ENCODE measurements around the gene SPAG16.
"Not testable (repeated sequence)": the region's sequence is repeated elsewhere in the genome, so short reads cannot be mapped to it uniquely, and the experiment has no call there.

Gene SPAG16

DNA sequence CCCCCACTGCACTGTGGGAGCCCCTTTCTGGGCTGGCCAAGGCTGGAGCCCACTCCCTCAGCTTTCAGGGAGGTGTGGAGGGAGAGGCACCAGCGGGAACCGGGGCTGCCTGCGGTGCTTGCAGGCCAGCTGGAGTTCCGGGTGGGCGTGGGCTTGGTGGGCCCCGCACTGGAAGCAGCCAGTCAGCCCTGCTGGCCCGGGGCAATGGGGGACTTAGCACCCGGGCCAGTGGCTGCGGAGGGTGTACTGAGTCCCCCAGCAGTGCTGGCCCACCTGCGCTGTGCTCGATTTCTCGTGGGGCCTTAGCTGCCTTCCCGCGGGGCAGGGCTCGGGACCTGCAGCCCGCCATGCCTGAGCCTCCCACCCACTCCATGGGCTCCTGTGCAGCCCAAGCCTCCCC, 434.1 kb downstream of the SPAG16 start:
- not testable (repeated sequence) for DNase-seq

DNA sequence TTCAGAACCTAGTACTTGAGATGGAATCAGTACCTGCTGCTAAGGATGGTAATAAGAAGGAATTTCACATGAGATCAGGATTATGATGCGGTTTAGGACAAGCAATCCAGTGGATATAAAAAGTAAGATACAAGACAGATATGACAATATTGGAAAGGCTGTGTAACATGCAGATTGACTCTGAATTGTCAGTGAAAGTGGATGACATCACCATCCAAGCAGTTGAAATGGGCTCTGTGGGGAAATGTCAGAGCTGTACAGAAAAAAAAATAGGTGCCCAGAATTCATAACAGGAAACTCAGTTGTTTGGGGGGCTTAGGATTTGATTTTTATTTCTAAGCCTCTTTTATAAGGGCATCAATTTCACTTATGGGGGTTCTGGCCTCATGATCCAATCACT, 438.3 kb downstream of the SPAG16 start:
- DNase-seq = no peak

DNA sequence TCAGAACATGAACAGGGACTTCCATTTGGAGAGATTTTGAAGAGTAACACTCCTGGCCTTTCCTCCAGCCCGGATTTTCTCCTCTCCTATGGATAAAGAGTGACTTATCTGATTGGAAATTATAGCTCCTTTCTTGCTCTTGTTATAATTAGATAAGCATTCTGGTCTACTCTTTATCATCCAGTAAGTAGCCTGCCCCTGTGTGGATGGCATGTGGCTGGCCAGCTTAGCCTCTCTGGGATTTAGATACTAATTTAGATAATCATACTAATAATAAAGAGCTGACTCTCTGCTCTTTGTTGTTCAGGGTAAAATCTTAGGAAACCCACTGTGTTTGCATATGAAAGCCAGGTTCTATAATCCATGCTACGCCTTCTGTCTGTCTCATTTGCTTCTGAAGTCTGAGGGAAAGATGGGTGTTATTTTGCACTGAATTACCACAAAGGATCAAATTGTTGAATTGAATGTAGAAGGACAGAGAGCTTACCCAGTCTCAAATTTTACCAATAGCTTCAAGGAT, 438.8 kb downstream of the SPAG16 start:
- DNase-seq = no peak

DNA sequence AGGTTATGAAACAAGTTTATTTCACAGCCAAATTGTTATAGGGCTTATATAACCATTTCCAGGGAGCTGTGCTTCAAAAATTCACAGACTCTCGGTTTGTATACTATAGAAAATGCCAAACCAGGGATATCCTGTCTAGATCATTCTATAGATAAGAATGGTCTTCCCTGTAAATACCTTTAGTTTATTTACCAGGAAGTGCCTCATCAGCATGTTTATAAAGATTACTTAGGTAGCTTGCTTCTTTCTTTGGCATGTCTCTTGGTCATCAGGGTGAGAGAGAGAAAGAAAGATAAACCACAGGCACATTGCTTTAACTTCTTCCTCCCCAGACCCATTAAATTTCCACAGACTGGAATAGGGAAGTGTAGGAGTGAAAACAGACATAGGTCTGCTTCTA, 439.4 kb downstream of the SPAG16 start:
- no peak for DNase-seq

DNA sequence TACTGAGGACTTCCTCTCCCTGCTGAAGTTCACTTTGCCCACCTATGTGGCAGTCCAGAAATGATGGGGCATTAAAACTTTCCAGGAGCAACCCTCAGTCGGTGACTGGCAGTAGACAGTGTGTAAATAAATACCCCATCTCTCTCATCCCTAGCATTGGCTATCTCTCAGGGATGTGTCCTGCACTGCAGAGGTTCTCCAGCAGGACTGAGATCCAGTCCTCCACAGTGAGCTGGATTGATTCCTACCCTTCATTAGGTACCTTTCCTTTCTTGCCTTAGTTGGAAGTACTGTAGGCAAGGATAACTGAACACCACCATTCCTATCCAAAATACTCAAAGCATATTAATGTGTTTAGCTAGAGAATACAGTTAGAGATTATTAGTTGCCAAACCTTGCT, 441.8 kb downstream of the SPAG16 start:
- no peak for DNase-seq

DNA sequence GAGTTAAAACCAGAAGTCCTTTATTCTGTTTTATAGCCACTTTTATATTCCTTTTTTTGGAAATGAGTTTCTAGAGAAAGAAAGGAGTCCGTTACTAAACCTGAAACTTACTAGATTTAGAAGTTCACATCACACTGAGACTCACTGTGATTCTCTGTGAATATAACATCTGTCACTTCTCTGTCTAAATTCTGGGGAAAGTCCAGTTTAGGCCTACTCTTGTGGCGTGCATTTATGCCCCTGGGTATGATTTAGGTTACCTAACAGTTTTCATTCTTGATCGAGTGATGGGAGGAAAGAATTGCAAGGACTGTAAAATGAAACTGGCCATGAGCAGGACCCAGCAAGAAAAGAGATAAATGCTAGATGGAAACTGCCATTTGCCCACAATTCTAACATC, 449.6 kb downstream of the SPAG16 start:
- no peak for DNase-seq

DNA sequence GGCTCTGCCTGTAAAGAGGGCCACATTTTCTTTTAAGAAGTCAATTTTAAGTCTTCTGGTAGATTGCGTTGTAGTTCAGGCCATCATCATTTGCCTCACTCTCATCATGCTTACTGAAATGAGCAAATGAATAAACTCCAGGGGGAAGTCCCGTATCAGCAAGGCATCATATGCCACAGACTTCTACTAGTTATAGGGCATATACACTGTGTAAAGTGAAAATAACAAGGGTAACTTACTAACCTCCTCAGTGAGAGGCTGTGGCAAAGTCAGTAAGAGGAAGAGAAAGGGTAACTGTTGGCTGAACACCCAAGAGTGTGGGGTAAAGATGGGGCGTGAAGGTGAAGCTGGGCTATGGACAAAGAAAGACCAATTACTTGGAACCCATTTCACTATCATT, 456.2 kb downstream of the SPAG16 start:
- no peak for DNase-seq

DNA sequence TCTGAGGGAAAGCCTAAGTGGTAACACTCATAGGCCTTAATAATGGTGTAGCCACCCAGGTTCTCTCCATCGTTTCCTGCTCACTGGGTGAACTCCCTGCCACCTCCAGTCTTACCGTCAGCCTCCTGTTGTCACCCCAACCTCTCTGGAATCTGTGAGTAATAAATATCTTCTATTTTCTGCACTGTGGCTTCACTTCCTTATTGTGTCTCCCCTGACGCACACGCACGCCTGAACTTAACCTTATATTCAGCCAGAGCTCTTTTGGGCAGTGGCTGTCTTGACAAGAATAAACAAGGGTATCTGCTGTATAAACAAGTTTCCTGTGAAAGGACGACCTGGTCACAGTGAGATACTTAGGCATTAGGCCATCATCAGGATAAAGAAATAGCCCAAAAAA, 467.2 kb downstream of the SPAG16 start:
- DNase-seq = no peak

DNA sequence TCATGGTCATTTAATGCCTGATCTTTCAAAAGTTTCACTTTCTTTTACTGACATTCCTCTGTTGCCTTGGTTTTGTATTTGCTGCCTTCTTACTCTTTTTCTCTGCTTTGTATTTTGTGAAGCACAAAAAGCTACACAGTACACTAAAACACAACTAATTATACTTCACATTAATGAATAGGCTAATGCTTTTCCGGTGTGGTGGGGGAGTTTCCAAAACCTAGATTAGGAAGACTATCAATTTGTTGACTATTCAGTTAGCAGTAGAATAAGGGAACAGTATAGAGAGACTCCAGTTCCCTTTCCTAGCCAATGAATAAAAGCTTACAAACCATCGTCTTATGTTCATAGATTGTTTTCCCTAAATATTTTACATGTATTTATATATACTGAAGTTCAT, 468.3 kb downstream of the SPAG16 start:
- no peak for DNase-seq

DNA sequence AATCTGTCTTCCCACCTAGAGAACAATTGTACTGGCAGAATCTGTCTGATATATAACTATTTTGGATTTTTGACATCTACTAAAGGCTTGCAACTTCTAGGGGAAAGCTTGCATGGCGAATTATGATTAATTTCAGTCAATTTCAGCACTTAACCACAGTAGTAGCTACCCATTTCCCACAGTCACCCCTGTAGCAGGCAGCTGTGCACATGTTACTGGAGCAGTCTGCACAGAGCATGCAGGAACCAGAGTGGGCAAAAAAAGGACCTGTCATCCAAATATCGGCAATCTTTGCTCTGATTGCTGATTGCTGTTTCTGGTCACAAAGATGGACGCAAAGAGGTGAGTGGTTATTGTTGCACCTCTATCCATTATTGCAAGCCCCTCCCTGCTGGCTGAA, 473.3 kb downstream of the SPAG16 start:
- no peak for DNase-seq

DNA sequence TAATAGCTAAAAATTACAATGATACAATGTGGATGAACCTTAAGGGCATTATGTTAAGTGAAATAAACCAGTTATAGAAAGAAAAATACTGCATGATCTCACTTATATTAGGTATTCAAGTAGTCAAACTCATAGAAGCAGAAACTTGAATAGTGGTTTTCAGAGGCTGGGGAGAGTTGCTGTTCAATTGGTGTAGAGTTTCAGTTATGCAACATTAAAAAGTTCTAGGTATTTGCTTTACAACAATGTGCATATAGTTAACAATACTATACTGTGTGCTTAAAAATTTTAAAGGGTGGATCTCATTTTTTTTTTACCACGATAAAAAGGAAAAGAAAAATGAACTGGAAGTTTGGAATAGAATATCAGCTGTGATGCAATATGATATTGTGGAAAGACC, 479.1 kb downstream of the SPAG16 start:
- no peak for DNase-seq

DNA sequence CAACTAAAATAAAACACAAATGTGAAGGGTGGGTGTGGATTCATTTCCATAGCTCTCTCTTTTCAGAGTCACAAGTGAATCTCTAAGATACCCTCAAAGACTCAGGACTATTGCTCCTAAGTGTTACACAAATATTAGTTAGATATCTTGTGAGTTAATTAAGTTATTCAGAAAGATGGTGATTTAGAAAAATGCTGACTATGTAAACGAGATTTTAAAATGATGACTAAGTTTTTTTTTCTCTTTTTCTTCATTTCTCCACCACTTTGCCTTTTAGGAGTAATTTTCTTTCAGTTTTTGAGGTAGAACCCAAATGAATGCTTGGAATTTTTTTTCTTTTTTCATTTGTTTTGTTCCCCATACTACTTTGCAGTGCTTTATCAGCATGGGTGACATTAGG, 479.7 kb downstream of the SPAG16 start:
- DNase-seq = no peak

DNA sequence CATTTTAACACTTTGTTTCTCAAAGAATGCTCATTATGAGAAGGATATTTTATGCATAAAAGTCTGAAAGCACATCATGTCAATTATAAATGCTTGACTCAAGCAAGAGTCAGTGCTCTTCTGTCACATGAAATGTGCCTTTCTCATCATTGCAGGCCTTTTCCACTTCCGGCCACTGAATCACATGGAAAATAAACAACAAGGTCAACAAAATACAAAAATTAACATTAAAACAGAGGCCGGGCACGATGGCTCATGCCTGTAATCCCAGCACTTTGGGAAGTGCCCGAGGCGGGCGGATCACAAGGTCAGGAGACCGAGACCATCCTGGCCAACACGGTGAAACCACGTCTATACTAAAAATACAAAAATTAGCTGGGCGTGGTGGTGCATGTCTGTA, 480.6 kb downstream of the SPAG16 start:
- DNase-seq = no peak

DNA sequence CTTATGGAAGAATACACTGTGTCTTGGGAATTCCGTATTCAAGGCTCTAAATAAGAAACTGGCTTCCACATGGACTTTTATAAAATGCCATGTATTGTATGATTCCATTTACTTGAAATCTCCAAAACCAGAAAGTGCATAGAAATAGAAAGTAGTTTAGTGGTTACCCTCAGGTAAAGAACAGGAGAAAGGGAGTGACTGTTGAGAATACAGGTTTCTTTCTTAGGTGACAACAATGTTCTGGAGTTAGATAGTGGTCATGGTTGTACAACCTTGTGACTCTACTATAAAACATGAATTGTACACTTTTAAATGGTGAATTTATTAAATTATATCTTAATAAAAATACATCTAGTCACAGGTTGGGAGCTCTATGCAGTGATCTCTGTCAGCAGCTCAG, 481.8 kb downstream of the SPAG16 start:
- no peak for DNase-seq

DNA sequence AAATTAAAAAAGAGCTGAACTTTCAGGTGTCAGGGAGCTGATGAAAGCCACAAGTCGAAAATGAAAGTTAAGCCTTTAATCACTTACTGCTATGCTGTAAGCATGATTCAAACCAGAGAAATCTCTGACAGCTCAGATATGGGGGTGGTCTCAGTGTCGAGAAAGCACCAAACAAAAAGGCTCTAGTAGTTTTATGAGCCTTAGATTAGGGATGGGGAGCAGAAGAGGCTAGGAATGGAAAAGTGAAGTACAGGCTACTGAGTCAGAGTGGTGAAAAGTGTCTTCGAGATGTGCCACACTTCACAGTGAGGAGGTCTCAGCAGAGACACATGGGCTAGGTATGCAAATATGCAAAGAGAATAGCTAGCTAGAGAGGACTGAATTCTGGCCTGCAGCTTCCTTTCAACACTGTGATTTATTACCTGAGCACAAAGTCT, 482.2 kb downstream of the SPAG16 start:
- no peak for DNase-seq

DNA sequence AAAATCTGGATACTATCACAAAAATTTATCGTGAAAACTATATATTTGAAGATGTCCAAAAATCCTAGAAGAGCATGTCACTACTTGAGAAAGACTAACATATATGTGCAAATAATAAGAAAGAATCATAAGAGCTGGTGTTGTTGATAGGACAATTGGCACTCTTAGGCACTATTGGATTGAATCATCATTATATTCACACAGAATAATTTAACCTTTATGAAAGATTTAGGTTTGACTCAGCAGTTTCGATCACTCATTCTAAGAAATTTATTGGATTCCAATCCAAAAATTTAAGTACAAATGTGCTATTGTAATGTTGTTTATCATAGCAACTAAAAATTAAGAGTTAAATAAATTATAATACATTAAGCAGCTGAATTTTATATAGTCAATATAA, 503.6 kb downstream of the SPAG16 start:
- no peak for DNase-seq

DNA sequence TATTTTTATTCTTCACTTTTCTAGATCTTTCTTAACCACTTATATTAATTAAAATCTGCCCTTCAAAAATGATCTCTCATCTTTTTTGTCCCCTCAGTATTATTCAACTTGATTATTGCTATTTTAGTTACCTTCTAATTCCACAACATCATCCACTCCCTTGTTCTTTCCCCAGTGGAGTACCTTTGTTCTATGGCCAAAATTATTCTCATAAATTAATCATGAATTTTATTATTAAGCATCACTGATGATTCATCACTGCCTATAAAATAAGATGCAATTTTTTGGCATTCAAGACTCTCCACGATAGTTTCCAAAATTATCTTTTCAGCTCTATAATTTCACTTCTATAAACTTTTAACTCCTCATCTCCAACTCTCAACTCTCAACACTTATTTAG, 505.7 kb downstream of the SPAG16 start:
- no peak for DNase-seq

DNA sequence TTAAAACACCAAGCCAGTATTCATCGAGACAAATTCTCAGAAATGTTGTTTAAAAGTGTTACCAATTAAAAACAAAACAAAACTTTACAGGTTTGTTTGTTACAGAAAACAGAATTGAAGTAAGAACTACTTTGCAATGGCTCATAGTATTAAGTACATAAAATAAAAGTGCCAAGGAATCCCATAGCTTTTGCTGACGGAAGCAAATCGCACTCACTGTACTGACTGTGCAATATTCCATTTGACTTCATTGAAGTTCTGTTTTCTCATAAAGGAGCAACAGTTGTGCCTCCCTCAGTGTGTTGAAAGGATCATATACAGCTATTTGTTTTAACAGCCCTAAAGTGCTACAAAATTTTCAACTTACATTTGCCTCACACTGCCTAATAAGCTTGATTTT, 507.8 kb downstream of the SPAG16 start:
- no peak for DNase-seq

DNA sequence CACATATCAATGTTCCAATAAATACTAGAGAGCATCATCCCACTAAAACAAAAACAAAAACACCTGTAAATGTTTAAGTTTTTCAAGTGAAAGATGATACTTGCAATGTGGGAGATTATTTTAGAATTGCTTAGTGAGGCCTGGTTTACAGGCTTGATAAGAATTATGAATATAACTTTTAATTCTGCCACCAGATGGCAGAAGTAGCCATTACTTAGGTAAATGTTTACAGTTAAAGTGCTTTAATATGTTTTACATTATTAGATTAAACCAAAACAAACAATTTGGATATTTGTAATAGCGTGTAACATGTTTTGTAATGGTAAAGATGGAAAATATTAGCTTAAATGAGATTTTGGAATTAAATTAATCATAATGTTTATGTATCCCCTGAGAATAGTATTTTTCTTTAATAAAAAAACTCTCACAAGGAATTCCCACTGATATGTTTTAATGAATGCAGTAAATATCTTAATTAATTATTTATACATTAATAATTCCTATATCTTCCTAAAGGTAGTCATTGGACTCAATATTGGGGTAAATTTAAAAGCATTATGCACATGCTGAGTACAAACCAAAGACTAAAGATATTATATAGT, 522.0 kb downstream of the SPAG16 start:
- DNase-seq = peak; percentile 8

DNA sequence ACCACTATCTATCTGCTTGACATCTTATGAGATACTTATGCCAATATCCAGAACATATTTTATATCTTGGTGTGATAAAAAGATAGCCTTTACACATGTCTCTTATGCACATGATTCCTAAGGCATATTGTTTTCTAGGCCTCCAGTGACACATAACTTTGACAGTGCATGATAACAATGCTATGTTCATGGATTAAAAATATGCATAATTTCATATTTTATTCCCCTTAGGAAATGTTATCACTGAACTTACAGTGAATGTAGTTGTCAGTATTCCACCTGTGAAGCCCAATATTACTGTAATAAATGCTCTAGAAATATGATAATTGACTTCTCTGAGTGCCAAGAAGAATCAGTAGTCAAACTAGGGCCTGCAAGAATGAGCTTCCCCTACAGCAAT, 532.3 kb downstream of the SPAG16 start:
- DNase-seq = no peak

DNA sequence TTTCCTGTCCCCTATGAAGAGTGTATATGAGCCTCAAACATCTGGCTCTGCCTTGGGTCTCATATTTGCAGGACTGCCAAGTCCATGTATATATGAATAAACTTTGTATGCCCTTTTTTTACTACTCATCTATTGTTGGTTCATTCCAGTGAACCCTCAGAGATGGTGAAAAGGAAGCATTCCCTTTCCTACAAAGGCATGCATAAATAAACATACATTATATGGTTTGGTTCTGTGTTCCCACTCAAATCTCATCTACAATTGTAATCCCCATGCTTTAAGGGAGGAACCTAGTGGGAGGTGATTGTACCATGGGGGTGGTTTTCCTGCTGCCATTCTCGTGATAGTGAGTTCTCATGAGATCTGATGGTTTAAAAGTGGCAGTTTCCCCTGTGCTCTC, 534.2 kb downstream of the SPAG16 start:
- no peak for DNase-seq

DNA sequence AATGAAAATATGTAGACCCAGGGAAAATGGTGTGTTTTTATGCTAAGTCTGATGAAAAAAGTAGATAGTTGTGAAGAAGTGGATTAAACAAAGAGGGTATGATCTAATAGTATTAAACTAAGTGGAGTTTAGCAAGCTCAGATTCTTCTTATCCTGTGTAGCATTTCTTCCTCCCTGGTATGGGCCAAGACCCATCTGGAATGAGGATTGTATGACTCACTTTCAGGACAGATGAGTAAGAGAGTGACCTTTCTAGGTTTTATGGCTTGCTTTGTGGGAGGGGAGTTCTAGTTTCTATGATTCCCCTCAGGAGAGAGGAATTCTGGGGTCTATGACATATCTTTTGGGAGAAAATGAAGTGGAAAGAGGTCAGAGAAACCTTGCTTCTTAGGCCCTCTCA, 550.1 kb downstream of the SPAG16 start:
- DNase-seq = no peak

DNA sequence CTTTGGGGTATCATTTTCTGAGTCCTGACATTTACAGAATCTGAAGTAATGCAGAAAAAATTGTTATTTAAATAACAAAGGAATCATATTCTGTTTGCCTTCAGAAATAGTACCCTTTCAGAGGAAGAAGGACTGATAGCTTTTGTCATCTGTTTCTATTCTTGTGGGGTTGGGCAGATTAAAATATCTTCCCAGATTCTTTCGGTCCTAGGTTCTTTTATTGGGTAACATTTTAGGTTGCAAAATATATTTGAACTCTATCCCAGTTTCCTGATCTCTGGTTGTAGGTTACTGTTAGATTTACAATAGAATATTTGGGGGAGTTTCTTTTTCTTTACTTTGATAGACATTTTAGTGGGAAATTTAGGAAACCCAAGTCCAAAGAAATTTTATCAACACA, 550.5 kb downstream of the SPAG16 start:
- DNase-seq = no peak

DNA sequence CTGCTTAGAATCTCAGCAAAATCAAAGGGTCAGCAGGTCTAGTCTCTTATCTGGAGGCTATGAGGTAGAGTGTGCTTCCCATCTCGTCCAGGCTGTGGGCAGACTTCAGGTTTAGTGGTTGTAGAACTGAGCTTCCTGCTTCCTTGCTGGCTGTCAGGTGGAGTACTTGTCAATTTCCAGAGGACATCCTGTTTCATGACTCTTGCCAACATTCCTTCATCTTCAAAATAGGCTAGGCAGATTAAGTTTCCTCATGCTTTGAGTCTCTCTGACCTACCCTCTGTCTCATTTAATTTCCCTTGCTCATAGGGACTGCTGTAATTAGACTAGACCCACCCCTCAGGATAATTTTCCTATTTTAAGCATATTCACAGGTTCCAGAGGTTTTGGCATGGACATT, 562.6 kb downstream of the SPAG16 start:
- DNase-seq = no peak

DNA sequence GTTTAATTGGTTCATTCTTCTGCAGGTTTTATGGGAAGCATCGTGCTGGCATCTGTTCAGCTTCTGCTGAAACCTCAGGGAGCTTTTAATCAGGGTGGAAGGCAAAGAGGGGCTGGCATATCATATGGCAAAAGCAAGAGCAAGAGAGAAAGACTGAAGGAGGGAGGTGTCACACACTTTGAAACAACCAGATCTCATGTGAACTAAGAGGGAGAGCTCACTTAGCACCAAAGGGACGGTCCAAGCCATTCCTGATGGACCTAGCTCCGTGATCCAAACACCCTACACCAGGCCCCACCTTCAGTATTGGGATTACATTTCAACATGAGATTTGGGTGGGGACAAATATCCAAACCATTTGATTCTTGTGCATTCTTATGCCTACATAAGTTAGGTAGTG, 563.1 kb downstream of the SPAG16 start:
- DNase-seq = no peak

DNA sequence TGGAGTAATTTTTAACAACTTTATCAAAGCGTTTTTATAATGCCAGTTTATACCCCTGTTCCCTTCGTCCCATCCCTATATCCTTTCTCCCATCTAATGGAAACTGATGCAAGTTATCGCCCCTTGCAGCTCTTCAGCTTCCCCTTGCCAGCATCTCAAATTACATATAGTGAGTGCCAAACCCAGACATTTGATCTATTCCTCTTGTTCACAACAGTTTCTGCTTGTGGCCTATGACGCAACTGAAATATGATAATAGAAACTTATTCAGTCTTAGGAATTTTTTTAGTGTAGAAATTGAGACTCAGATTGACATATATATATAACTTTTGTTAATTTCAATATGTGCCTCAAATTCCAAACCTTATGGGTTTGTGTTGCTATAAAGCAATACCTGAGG, 564.4 kb downstream of the SPAG16 start:
- no peak for DNase-seq

Data from NCI-H1048 (cell line).